GM18520 (cell line): ENCODE data around the gene SEMA6D.

Experiments used
- ATAC-seq: cut with Tn5 transposase; IDR thresholded peaks from one replicate; pipeline ENCODE4 v1.9.1; 2021; ENCODE audit not compliant: unreplicated experiment

The SEMA6D gene

DNA sequence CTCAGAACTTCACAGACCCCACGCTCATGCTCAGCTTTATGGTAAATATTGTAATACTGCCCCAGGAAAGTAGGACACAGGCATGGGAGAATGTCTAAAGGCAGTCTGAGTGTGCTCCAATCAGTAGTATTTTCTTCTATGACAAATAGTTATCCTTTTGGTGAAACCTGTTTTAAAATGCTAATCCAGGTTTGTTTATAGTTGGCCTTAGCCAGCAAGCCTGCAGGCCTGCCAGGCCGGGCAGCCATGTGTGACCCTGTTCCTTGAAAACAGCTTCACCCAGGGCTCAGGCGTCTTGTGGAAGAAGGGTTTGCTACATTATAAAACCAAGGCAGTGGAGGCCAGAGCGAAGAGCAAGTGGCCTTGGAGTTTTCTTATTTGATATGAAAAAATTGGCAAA, 104.7 kb downstream of the SEMA6D start:
- ATAC-seq, result no peak
